Testis (tissue), 3 donors: ENCODE results near the gene KLC3. TPM values are rescaled to one million over a fixed set of nuclear protein-coding genes. Genes with fewer than 3 reads are reported as not detected.
"Not testable (repeated sequence)": the region's sequence is repeated elsewhere in the genome, so short reads cannot be mapped to it uniquely, and the experiment has no call there.

Experiments
- DNase-seq: peaks from one replicate; pipeline ENCODE4 v3.0.0-alpha.2; 2019
- H3K27ac ChIP-seq, 2 donors: fragments of 200-600 bp; sonication (generic); one replicate each; pipeline ENCODE4 v1.5.1; 2019
- H3K27me3 ChIP-seq: fragments of 200-600 bp; sonication (generic); one replicate; pipeline ENCODE4 v1.5.1; 2019
- H3K36me3 ChIP-seq: fragments of 200-600 bp; sonication (generic); one replicate; pipeline ENCODE4 v1.5.1; 2017; ENCODE audit warnings: low read depth; ENCODE audit errors: missing control alignments
- H3K4me1 ChIP-seq: fragments of 200-600 bp; sonication (generic); one replicate; pipeline ENCODE4 v1.5.1; 2019
- H3K4me3 ChIP-seq, 2 donors: fragments of 200-600 bp; sonication (generic); one replicate each; pipeline ENCODE4 v1.5.1; 2017 to 2019
- H3K9me3 ChIP-seq: fragments of 200-600 bp; sonication (generic); one replicate; pipeline ENCODE4 v1.5.1; 2017
- CTCF ChIP-seq, 3 experiments: fragments of 450-650 bp in 2 of 3; fragments of 200-600 bp in 1 of 3; sonication (generic) in 1 of 3; IDR thresholded peaks; one replicate each; pipeline ENCODE4 v1.5.1; 2016 to 2019; ENCODE audit warnings: antibody characterized with exemption in 3 of 3, mild to moderate bottlenecking in 2 of 3, moderate library complexity in 1 of 3
- POLR2A ChIP-seq: fragments of 450-650 bp; IDR thresholded peaks from one replicate; pipeline ENCODE4 v1.6.1; 2017; ENCODE audit warnings: antibody characterized with exemption, mild to moderate bottlenecking, moderate library complexity
- WGBS, 2 donors: methylation state at CpG; one replicate each; pipeline ENCODE4 v1.1.5; 2018; 5-methylcytosine and 5-hydroxymethylcytosine counted together
- intact Hi-C: fragments of 100-400 bp; cut with DNase I; formaldehyde crosslinking; loops from one replicate; pipeline ENCODE4 v1.15.1; 2023; ENCODE audit warnings: low total_unique reads
- polyA plus RNA-seq: library from polyadenylated mRNA; stranded (reverse); fragments of 350-450 nt; fragmentation: Illumina TruSeq; extraction: RNeasy Lipid Tissue Mini Kit (QIAGEN cat#74804); gene quantifications from one replicate; pipeline ENCODE4 v1.2.3, GENCODE V29; 2014; ENCODE audit warnings: low read depth, low replicate concordance; ENCODE audit not compliant: insufficient read depth
- total RNA-seq, 2 donors: library from RNA; depleted of rRNA; stranded (reverse); fragments of >200 nt; gene quantifications; one replicate each; pipeline ENCODE4 v1.2.3, GENCODE V29; 2016

Gene KLC3
- total and polyA plus RNA-seq, 3 donors from 2014 or later: 5.9 to 13.7 (median 6.4) TPM

DNA sequence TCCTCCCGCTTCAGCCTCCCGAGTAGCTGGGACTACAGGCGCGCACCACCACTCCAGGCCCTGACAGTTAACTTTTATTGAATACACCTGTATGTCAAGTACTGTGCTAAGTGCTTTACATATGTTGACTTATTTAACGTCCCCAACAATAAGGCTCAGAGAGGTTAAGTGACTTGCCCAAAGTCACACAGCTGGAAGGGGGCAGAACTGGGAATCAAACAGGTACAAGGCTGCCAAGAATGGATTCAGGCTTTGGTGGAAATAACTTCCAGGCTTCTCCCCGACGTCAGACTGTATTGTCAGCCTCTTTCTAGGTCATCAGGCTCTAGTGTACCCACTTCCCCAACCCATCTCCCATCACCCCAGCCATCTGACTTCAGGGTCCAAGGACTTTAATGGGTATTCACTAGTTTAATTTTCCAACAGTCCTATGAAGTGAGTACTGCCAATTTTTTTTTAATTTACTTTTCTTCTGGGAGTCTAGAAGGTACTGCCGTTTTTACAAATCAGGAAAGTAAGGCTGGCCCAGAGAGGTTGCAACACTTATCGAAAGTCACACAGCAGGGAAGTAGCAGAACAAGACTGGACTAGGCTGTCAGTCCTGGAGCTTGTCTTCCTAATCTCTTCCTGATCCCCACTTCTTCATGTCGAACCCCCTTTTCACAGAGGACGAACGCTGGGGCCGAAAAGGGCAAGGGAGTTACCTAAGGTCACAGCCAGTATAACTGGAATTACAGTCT lies 13.0 kb upstream of the KLC3 start:
- Histone ChIP-seq H3K27me3 (no peaks in the 10 kb centered on the region), H3K9me3 (no peaks in the 10 kb centered on the region), H3K27ac (no peak overlapping the region), H3K36me3 (no peaks in the 10 kb centered on the region), H3K4me3 (no peak overlapping the region), H3K4me1 (peaks cover 13% of the 10 kb centered on the region)
- intact Hi-C loops: no loop called here
- 79 to 84% methylated on average over 13 of the region's 13 CpGs for WGBS, 2 donors
- TF ChIP-seq CTCF (IDR thresholded peaks at IDR 0.05) (no peak), POLR2A (no peak)
- no peak for DNase-seq

DNA sequence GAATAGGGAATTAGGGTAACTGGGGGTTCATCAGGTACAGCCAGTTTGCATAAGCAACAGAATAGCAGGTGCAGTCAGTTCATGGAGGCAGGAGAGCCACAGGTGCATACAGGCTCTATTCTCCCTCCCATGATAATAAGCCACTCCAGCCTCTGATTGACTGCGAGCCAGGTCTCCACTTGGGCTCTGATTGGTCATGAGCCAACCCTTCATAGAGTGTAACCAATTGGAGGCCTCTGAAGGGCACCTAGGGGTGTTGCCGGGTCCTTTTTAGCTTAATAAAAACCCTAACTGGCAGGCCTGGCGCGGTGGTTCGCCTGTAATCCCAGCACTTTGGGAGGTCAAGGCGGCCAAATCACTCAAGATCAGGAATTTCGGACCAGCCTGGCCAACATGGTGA lies 9.1 kb upstream of the KLC3 start:
- intact Hi-C loops: no loop called here
- H3K4me1 ChIP-seq: no peaks in the 10 kb centered on the region
- DNase-seq: no peak
- no peaks in the 10 kb centered on the region for H3K36me3 ChIP-seq
- 20 to 77% methylated on average over 1 to 7 of the region's 7 CpGs for WGBS, 2 donors
- no peak for TF ChIP-seq POLR2A
- no peak for TF ChIP-seq CTCF (IDR thresholded peaks at IDR 0.05)
- H3K27me3 ChIP-seq: no peaks in the 10 kb centered on the region
- H3K9me3 ChIP-seq: no peaks in the 10 kb centered on the region
- H3K27ac ChIP-seq: no peak overlapping the region
- H3K4me3 ChIP-seq: no peak overlapping the region

DNA sequence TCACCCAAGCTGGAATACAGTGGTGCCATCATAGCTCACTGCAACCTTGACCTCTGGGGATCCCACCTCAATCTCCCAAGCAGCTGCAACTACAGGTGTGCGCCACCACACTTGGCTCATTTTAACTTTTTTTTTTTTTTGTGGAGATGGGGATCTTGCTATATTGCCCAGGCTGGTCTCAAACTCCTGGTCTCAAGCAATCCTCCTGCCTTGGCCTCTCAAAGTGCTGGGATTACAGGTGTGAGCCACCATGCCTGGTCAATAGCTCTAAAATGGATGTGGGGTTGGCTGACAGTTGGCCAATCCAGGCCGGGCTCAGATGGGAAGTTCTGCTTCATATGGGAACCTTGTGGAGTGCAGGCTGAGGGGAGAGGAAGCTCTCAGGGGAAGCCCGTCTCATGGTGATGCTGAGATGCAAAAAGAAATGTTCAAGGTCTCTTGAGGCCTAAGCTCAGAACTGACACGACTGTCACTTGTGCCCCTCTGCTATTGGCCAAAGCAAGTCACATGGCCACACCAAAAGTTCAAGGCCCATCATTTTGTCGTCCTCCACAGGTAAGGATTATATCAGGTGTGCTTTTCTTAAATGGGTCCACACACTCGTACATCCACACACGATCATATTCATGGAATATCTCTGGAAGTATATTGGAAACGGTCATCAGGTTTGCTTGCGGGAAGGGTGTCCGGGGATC lies 6.8 kb upstream of the KLC3 start:
- no peak for DNase-seq
- Histone ChIP-seq H3K4me3 (no peak overlapping the region), H3K36me3 (no peaks in the 10 kb centered on the region), H3K4me1 (no peaks in the 10 kb centered on the region), H3K27me3 (no peaks in the 10 kb centered on the region), H3K27ac (no peak overlapping the region), H3K9me3 (no peaks in the 10 kb centered on the region)
- TF ChIP-seq POLR2A: no peak
- TF ChIP-seq CTCF (IDR thresholded peaks at IDR 0.05): no peak
- WGBS, 2 donors: 77 to 89% methylated on average over 10 of the region's 10 CpGs
- intact Hi-C loops: no loop called here

DNA sequence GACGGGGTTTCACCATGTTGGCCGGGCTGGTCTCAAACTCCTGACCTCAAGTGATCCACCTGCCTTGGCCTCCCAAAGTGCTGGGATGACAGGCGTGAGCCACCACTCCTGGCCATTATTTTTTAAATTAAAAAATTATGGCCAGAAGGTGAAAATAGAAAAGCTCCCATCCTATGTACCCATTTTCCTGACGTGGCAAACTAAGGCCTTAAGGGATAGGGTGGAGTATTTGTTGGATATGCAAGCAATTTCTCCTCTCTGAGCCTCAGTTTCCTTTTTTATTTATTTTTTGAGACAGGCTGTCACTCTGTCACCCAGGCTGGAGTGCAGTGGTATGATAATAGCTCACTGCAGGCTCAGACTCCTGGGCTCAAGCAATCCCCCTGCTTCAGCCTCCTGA lies 5.7 kb upstream of the KLC3 start:
- H3K9me3 ChIP-seq, H3K36me3 ChIP-seq, H3K27ac ChIP-seq, H3K4me3 ChIP-seq, H3K4me1 ChIP-seq, intact Hi-C loops, DNase-seq, H3K27me3 ChIP-seq: not testable (repeated sequence)
- 90 to 93% methylated on average over 4 of the region's 4 CpGs for WGBS, 2 donors

GRCh38 chr19:45336696-45337251 lies 3.8 kb upstream of the KLC3 start:
- DNase-seq: no peak
- no peaks in the 10 kb centered on the region for H3K36me3 ChIP-seq
- H3K27ac ChIP-seq: no peak overlapping the region
- no peaks in the 10 kb centered on the region for H3K9me3 ChIP-seq
- H3K4me3 ChIP-seq: no peak overlapping the region
- no peak for TF ChIP-seq CTCF (IDR thresholded peaks at IDR 0.05)
- WGBS, 2 donors: 78 to 82% methylated on average over 11 of the region's 11 CpGs
- H3K4me1 ChIP-seq: no peaks in the 10 kb centered on the region
- no peaks in the 10 kb centered on the region for H3K27me3 ChIP-seq
- intact Hi-C loops: no loop called here
